ENCODE results near the gene FCMR.

The FCMR gene

GRCh38 chr1:206963740-206964139, 42.0 kb upstream of the FCMR start:
- Histone ChIP-seq H3K9ac (ENCODE audit: low read length) (no peak overlapping the region), H3K27me3 (ENCODE audit: insufficient read depth, low read length) (peaks cover 5% of the 10 kb centered on the region; the same call in 1 of the 2 replicates), H2AFZ (ENCODE audit: low read length) (no peak overlapping the region), H3K9me2 (ENCODE audit: low read depth, low read length) (no peaks in the 10 kb centered on the region), H3K4me3 (ENCODE audit: low read depth, low read length, poor library complexity, severe bottlenecking) (no peak overlapping the region), H3K9me3 (ENCODE audit: low read length) (no peaks in the 10 kb centered on the region), H3K4me1 (ENCODE audit: insufficient read depth, low read length, severe bottlenecking) (no peaks in the 10 kb centered on the region), H3K4me2 (ENCODE audit: low read length) (no peak overlapping the region), H4K20me1 (ENCODE audit: insufficient read depth, low read length) (no peaks in the 10 kb centered on the region), H3K36me3 (ENCODE audit: insufficient read depth, low read length) (no peaks in the 10 kb centered on the region), H3F3A (ENCODE audit: insufficient read depth, low read length) (no peaks in the 10 kb centered on the region), H3K27ac (ENCODE audit: low read depth, low read length, poor library complexity, severe bottlenecking) (no peak overlapping the region), H3K79me2 (ENCODE audit: insufficient read depth, low read length) (no peaks in the 10 kb centered on the region)
- no peak for TF ChIP-seq CTCF (IDR thresholded peaks at IDR 0.05; ENCODE audit: low read length)
- no peak for TF ChIP-seq EZH2 (IDR thresholded peaks at IDR 0.05; ENCODE audit: borderline replicate concordance, low read length)

DNA sequence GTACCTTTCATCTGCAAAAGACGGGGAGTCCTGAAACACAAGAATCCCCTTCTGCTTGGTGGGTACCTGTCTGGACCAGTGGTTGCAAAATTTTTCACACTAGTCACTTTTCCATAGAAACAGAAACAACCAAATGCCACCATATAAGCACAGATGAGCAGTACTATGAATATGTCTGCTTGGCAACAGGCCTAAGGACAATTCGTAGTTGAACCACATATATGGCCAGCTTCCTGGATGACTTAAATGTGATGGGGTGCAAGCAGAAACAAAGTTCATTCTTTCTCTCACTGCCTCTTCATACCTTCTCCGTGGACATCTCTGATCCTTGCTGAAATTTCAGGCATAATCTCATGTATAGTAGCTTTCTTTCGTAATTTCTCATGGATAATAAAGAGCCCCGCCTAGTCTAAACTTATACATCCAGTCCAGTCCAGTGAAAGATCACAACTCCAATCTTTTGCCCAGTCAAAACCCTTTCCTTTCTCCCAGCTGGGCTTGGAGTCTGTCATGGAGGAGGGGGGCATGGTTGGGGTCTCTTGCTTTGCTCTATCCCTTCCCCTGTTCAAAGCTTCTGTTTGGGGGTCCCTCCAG, 41.5 kb upstream of the FCMR start:
- Histone ChIP-seq H3K4me2 (ENCODE audit: low read length) (no peak overlapping the region), H3K4me1 (ENCODE audit: insufficient read depth, low read length, severe bottlenecking) (no peaks in the 10 kb centered on the region), H3K9me3 (ENCODE audit: low read length) (no peaks in the 10 kb centered on the region), H2AFZ (ENCODE audit: low read length) (no peak overlapping the region), H3F3A (ENCODE audit: insufficient read depth, low read length) (no peaks in the 10 kb centered on the region), H3K79me2 (ENCODE audit: insufficient read depth, low read length) (no peaks in the 10 kb centered on the region), H4K20me1 (ENCODE audit: insufficient read depth, low read length) (no peaks in the 10 kb centered on the region), H3K9ac (ENCODE audit: low read length) (no peak overlapping the region), H3K4me3 (ENCODE audit: low read depth, low read length, poor library complexity, severe bottlenecking) (no peak overlapping the region), H3K36me3 (ENCODE audit: insufficient read depth, low read length) (no peaks in the 10 kb centered on the region), H3K9me2 (ENCODE audit: low read depth, low read length) (no peaks in the 10 kb centered on the region), H3K27me3 (ENCODE audit: insufficient read depth, low read length) (peaks cover 5% of the 10 kb centered on the region; the same call in 1 of the 2 replicates), H3K27ac (ENCODE audit: low read depth, low read length, poor library complexity, severe bottlenecking) (no peak overlapping the region)
- TF ChIP-seq EZH2 (IDR thresholded peaks at IDR 0.05; ENCODE audit: borderline replicate concordance, low read length) (no peak), CTCF (IDR thresholded peaks at IDR 0.05; ENCODE audit: low read length) (no peak)

GRCh38 chr1:206962272-206962671, 40.5 kb upstream of the FCMR start:
- Histone ChIP-seq H3K79me2 (ENCODE audit: insufficient read depth, low read length) (no peaks in the 10 kb centered on the region), H3F3A (ENCODE audit: insufficient read depth, low read length) (no peaks in the 10 kb centered on the region), H3K4me3 (ENCODE audit: low read depth, low read length, poor library complexity, severe bottlenecking) (no peak overlapping the region), H3K27ac (ENCODE audit: low read depth, low read length, poor library complexity, severe bottlenecking) (no peak overlapping the region), H3K9me2 (ENCODE audit: low read depth, low read length) (no peaks in the 10 kb centered on the region), H3K9ac (ENCODE audit: low read length) (no peak overlapping the region), H3K4me2 (ENCODE audit: low read length) (no peak overlapping the region), H2AFZ (ENCODE audit: low read length) (no peak overlapping the region), H4K20me1 (ENCODE audit: insufficient read depth, low read length) (no peaks in the 10 kb centered on the region), H3K9me3 (ENCODE audit: low read length) (no peaks in the 10 kb centered on the region), H3K36me3 (ENCODE audit: insufficient read depth, low read length) (no peaks in the 10 kb centered on the region), H3K4me1 (ENCODE audit: insufficient read depth, low read length, severe bottlenecking) (no peaks in the 10 kb centered on the region), H3K27me3 (ENCODE audit: insufficient read depth, low read length) (peaks cover 5% of the 10 kb centered on the region; the same call in 1 of the 2 replicates)
- TF ChIP-seq CTCF (IDR thresholded peaks at IDR 0.05; ENCODE audit: low read length) = no peak
- TF ChIP-seq EZH2 (IDR thresholded peaks at IDR 0.05; ENCODE audit: borderline replicate concordance, low read length) = no peak

All from OCI-LY1 (cell line).